GM12873 (cell line): Measurements from ENCODE around the gene PHKB.

Experiments used
- TF ChIP-seq, protein P1 (sequence below): IDR thresholded peaks from 2 replicates; pipeline ENCODE4 v1.5.1; 2012; ENCODE audit warnings: low read depth, mild to moderate bottlenecking, moderate library complexity, low read length, control low read depth; ENCODE audit not compliant: insufficient read depth; ENCODE audit errors: missing control alignments

PHKB gene

GRCh38 chr16:47664653-47665325 lies 203.7 kb downstream of the PHKB start:
- TF ChIP-seq, protein P1, sequence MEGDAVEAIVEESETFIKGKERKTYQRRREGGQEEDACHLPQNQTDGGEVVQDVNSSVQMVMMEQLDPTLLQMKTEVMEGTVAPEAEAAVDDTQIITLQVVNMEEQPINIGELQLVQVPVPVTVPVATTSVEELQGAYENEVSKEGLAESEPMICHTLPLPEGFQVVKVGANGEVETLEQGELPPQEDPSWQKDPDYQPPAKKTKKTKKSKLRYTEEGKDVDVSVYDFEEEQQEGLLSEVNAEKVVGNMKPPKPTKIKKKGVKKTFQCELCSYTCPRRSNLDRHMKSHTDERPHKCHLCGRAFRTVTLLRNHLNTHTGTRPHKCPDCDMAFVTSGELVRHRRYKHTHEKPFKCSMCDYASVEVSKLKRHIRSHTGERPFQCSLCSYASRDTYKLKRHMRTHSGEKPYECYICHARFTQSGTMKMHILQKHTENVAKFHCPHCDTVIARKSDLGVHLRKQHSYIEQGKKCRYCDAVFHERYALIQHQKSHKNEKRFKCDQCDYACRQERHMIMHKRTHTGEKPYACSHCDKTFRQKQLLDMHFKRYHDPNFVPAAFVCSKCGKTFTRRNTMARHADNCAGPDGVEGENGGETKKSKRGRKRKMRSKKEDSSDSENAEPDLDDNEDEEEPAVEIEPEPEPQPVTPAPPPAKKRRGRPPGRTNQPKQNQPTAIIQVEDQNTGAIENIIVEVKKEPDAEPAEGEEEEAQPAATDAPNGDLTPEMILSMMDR, result no peak

DNA sequence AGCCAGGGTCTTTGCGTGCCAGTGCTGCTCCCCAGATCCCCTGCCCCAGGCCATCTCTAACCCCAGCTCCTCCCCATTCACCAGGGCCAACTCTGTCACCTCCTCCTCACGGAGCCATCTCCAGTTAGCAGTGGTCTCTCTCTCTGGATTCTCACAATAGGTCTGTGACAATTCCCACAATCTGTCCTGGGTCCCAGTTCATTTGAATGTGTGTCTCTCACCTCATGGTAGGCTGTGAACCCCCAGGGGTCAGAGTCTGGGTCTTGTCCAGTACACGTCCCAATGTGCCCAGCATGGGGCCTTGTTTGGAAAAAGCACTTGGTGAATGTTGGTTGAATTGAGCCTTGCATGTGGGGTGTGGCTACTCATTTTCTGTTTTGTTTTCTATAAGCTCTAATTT lies 205.3 kb downstream of the PHKB start:
- TF ChIP-seq, protein P1, result no peak

- TF ChIP-seq, protein P1, result no peak
These were observed 206.8 kb downstream of the PHKB start for GRCh38 chr16:47667956-47668355.

- TF ChIP-seq, protein P1, result no peak
These were observed 211.3 kb downstream of the PHKB start for GRCh38 chr16:47672475-47672874.

DNA sequence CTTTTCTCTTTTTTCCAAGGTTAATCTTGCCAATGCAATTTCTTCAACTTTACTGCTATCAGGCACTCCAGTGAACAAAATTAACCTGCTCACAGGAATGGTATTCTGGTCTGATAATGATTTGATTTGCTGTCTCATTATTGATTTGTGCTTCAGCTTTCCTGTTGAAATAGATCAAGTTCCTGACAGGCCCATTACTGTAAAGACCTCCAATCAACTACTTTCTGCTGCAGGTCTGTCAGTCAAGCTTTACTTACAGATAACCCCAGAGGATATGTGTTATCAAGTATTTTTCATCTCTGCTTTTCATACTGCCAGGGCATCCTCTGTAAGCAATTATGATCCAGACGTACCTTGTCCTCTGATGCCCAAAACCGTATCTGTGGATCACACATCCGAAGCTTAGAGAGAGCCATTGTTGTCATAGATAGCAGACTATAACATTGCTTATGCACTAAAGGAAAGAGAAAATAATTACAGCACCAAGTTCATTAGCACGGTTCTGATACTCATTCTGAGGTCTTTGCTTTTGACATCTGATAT lies 215.6 kb downstream of the PHKB start:
- TF ChIP-seq, protein P1, result no peak

DNA sequence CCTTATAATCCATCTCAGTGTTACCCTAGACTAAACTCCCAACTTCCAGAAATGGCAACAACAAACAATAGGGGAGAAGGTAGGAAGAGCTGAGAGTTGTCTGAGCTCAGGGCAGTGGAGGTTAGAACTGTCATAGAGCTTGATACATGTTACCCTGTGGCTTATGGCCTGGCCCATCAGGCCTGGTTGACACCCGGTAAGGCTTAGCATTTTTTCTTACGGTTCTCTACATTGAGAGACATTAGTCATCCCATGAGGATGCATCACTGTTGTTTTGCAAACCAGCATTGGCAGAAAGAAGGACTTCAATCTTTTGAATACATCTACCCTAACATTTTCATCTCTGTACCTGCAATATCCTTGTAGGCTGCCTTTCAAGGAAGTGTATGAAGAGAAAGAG lies 226.6 kb downstream of the PHKB start:
- TF ChIP-seq, protein P1, result no peak

DNA sequence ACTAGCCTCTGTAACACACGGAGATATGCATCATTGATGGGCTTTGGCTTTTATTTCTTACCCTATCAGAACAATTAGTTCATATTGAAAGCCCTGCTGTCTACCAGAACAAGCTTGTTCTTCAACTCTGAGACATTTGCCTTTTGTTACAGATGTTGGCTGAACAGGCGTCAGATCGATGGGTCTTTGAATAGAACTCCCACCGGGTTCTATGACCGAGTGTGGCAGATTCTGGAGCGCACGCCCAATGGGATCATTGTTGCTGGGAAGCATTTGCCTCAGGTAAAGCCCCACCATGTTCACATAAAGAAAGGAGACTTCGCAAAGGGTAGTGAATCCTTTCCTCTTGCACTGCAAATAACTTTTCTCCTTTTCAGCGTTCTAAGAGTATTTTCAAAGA lies 232.1 kb downstream of the PHKB start:
- TF ChIP-seq, protein P1, result no peak
